ENCODE results near the gene TMTC1. TPM values are rescaled to one million over a fixed set of nuclear protein-coding genes. Genes with fewer than 3 reads are reported as not detected.

Gene TMTC1
- total RNA-seq, 1 experiment from 2014 or later: not detected

DNA sequence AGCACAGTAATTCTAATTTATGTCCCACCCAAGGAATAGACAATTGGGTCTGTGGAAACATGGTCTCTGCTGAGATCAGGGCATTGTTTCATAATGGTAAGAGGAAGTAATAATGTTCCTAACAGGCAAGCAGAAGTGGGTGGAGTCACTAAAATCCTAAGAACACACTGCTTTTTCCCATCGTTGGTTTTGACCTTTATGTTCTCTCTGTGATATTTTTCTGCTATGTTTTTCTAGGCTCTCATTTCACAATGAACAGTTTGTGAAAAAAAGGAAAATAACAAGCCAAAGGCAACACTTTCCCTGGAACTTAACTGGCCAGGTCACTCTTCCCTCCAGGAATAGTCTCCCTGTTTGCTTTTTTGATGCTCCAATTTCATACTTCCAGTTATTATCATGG is 205.7 kb downstream of the TMTC1 start:
- no peak for TF ChIP-seq CTCF (IDR thresholded peaks at IDR 0.05; ENCODE audit: insufficient read depth in 1 of 2, low read depth in 1 of 2, low read length in 1 of 2, severe bottlenecking in 1 of 2, unreplicated experiment in 1 of 2)
- DNase-seq: no peak
- H3K4me1 ChIP-seq: no peaks in the 10 kb centered on the region
- no peaks in the 10 kb centered on the region for H3K4me1 Mint-ChIP-seq (ENCODE audit: low read depth, unreplicated experiment)
- H3K27me3 ChIP-seq (replicated peaks; ENCODE audit: control insufficient read depth, insufficient read depth, low read length): no peaks in the 10 kb centered on the region
- no peaks in the 10 kb centered on the region for H3K36me3 Mint-ChIP-seq (ENCODE audit: insufficient read depth, unreplicated experiment)
- H3K4me3 Mint-ChIP-seq (ENCODE audit: unreplicated experiment): no peak overlapping the region
- no peaks in the 10 kb centered on the region for H3K9me3 Mint-ChIP-seq (ENCODE audit: unreplicated experiment)
- no peak overlapping the region for H3K4me3 ChIP-seq (ENCODE audit: low read depth, low read length)
- POLR2A ChIA-PET: no interaction called here
- BruUV-seq (replicated peaks): no TSS peak
- no peaks in the 10 kb centered on the region for H3K36me3 ChIP-seq (ENCODE audit: control insufficient read depth, insufficient read depth, low read length)
- H3K27me3 Mint-ChIP-seq (ENCODE audit: insufficient read depth, unreplicated experiment): peaks cover 16% of the 10 kb centered on the region
- H3K27ac Mint-ChIP-seq (ENCODE audit: unreplicated experiment): no peak overlapping the region
- CTCF ChIA-PET: no interaction called here
- H3K9me3 ChIP-seq: no peaks in the 10 kb centered on the region
- intact Hi-C loops (cut with micrococcal nuclease; ENCODE audit: unreplicated experiment): no loop called here

DNA sequence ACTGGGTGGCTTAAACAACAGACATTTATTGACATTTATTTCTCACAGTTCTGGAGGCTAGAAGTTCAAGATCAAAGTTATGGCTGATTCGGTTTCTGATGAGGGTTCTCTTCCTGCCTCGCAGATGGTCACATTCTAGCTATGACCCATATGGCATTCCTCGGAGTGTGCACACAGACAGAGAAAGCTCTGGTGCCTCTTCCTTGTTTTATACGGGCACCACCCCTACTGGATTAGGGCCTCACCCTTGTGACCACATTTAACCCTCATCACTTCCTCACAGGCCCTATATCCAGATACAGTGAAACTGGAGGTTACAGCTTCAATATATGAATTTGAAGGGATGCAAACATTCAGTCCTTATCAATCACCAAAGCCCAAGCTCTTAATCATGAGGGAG is 209.2 kb downstream of the TMTC1 start:
- no peaks in the 10 kb centered on the region for H3K4me1 ChIP-seq
- CTCF ChIA-PET: no interaction called here
- H3K9me3 ChIP-seq: no peaks in the 10 kb centered on the region
- no peak overlapping the region for H3K4me3 ChIP-seq (ENCODE audit: low read depth, low read length)
- Mint-ChIP-seq H3K4me1 (ENCODE audit: low read depth, unreplicated experiment) (no peaks in the 10 kb centered on the region), H3K4me3 (ENCODE audit: unreplicated experiment) (no peak overlapping the region), H3K27ac (ENCODE audit: unreplicated experiment) (no peak overlapping the region), H3K9me3 (ENCODE audit: unreplicated experiment) (no peaks in the 10 kb centered on the region), H3K27me3 (ENCODE audit: insufficient read depth, unreplicated experiment) (peaks cover 18% of the 10 kb centered on the region), H3K36me3 (ENCODE audit: insufficient read depth, unreplicated experiment) (no peaks in the 10 kb centered on the region)
- intact Hi-C loops (cut with micrococcal nuclease; ENCODE audit: unreplicated experiment): no loop called here
- no peaks in the 10 kb centered on the region for H3K36me3 ChIP-seq (ENCODE audit: control insufficient read depth, insufficient read depth, low read length)
- TF ChIP-seq CTCF (IDR thresholded peaks at IDR 0.05; ENCODE audit: insufficient read depth in 1 of 2, low read depth in 1 of 2, low read length in 1 of 2, severe bottlenecking in 1 of 2, unreplicated experiment in 1 of 2): no peak
- DNase-seq: no peak
- POLR2A ChIA-PET: no interaction called here
- no TSS peak for BruUV-seq (replicated peaks)
- H3K27me3 ChIP-seq (replicated peaks; ENCODE audit: control insufficient read depth, insufficient read depth, low read length): no peaks in the 10 kb centered on the region

DNA sequence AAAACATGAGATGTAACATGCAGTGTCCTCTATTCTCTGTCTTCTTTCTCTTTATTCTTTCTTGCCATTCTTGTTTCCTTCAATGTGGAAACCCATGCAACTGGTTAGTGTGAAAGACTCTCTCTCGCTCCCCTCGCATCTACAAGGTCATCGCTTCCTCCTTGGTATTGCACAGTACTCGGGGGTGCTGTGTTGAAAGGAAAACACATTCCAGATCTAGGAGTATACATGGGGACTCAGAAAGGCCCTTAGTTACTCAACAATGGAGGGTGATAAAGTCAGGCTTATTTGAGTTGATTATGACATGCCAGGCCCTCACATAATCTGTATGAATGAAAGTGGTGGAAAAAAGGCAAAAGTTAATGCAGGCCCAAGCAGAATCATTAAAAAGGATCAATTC is 210.8 kb downstream of the TMTC1 start:
- intact Hi-C loops (cut with micrococcal nuclease; ENCODE audit: unreplicated experiment): no loop called here
- ChIA-PET POLR2A (no interaction called here), CTCF (no interaction called here)
- H3K9me3 ChIP-seq: no peaks in the 10 kb centered on the region
- H3K27me3 Mint-ChIP-seq (ENCODE audit: insufficient read depth, unreplicated experiment): peaks cover 18% of the 10 kb centered on the region
- H3K4me3 Mint-ChIP-seq (ENCODE audit: unreplicated experiment): no peak overlapping the region
- no peaks in the 10 kb centered on the region for H3K27me3 ChIP-seq (replicated peaks; ENCODE audit: control insufficient read depth, insufficient read depth, low read length)
- H3K4me3 ChIP-seq (ENCODE audit: low read depth, low read length): no peak overlapping the region
- H3K9me3 Mint-ChIP-seq (ENCODE audit: unreplicated experiment): no peaks in the 10 kb centered on the region
- no peak overlapping the region for H3K27ac Mint-ChIP-seq (ENCODE audit: unreplicated experiment)
- no peaks in the 10 kb centered on the region for H3K36me3 Mint-ChIP-seq (ENCODE audit: insufficient read depth, unreplicated experiment)
- no peaks in the 10 kb centered on the region for H3K36me3 ChIP-seq (ENCODE audit: control insufficient read depth, insufficient read depth, low read length)
- no peaks in the 10 kb centered on the region for H3K4me1 Mint-ChIP-seq (ENCODE audit: low read depth, unreplicated experiment)
- no peak for DNase-seq
- no peaks in the 10 kb centered on the region for H3K4me1 ChIP-seq
- BruUV-seq (replicated peaks): no TSS peak
- no peak for TF ChIP-seq CTCF (IDR thresholded peaks at IDR 0.05; ENCODE audit: insufficient read depth in 1 of 2, low read depth in 1 of 2, low read length in 1 of 2, severe bottlenecking in 1 of 2, unreplicated experiment in 1 of 2)
